HepG2 (cell line): ENCODE measurements around the gene FAM83C. TPM values are rescaled to one million over a fixed set of nuclear protein-coding genes. Genes with fewer than 3 reads are reported as not detected.
A peak's percentile ranks its signal among the peaks of the same experiment; 100 is the strongest.

Experiments used
- GFI1 ChIP-seq: sonication (generic); formaldehyde crosslinking; IDR thresholded peaks from 2 replicates; pipeline ENCODE4 v1.5.0; 2020; ENCODE audit warnings: missing genetic modification reagents, mild to moderate bottlenecking, borderline replicate concordance
- PHF20 ChIP-seq: sonication (generic); formaldehyde crosslinking; IDR thresholded peaks from 2 replicates; pipeline ENCODE4 v1.5.0; 2020; ENCODE audit warnings: mild to moderate bottlenecking, missing genetic modification reagents
- RFXAP ChIP-seq: sonication (generic); formaldehyde crosslinking; IDR thresholded peaks from 2 replicates; pipeline ENCODE4 v1.4.0; 2020; ENCODE audit warnings: missing genetic modification reagents, borderline replicate concordance
- TOE1 ChIP-seq: sonication (generic); formaldehyde crosslinking; IDR thresholded peaks from 2 replicates; pipeline ENCODE4 v1.4.0; 2020; ENCODE audit warnings: mild to moderate bottlenecking, missing genetic modification reagents
- ZFY ChIP-seq: sonication (generic); formaldehyde crosslinking; IDR thresholded peaks from 2 replicates; pipeline ENCODE4 v1.4.0; 2020; ENCODE audit warnings: missing genetic modification reagents
- ZMYM2 ChIP-seq: sonication (generic); formaldehyde crosslinking; IDR thresholded peaks from 2 replicates; pipeline ENCODE4 v1.8.0; 2022; ENCODE audit warnings: mild to moderate bottlenecking, missing genetic modification reagents
- ZMYM3 ChIP-seq: sonication (generic); formaldehyde crosslinking; IDR thresholded peaks from 2 replicates; pipeline ENCODE4 v1.5.1; 2020; ENCODE audit warnings: mild to moderate bottlenecking, missing genetic modification reagents
- ZNF34 ChIP-seq: sonication (generic); formaldehyde crosslinking; IDR thresholded peaks from 2 replicates; pipeline ENCODE4 v1.4.0; 2020; ENCODE audit warnings: mild to moderate bottlenecking, missing genetic modification reagents, borderline replicate concordance
- ZNF430 ChIP-seq: sonication (generic); formaldehyde crosslinking; IDR thresholded peaks from 2 replicates; pipeline ENCODE4 v1.9.0; 2021; ENCODE audit warnings: mild to moderate bottlenecking, missing genetic modification reagents
- polyA plus RNA-seq, 8 experiments: library from polyadenylated mRNA; depleted of rRNA in 3 of 8; stranded (reverse) in 7 of 8; unstranded in 1 of 8; fragments of >200 nt; fragmentation: Illumina TruSeq in 4 of 8; extraction: Trizol in 4 of 8; gene quantifications; 2 replicates each; pipeline versions ENCODE4 v1.2.1 to v1.2.3, GENCODE V29; 2011 to 2016; ENCODE audit warnings: low read depth in 4 of 8, missing spikeins in 1 of 8, mixed read lengths in 1 of 8; ENCODE audit not compliant: insufficient read depth in 1 of 8
- total RNA-seq, 5 experiments: library from RNA; depleted of rRNA; stranded (reverse); fragments of >200 nt; fragmentation: Illumina TruSeq; extraction: Trizol; gene quantifications; 2 replicates each; pipeline ENCODE4 v1.2.3, GENCODE V29; 2016; ENCODE audit warnings: low read depth in 1 of 5
- TF ChIP-seq, protein P1 (sequence below): sonication (generic); formaldehyde crosslinking; IDR thresholded peaks from 2 replicates; pipeline ENCODE4 v1.8.1; 2023; ENCODE audit warnings: mild to moderate bottlenecking, missing genetic modification reagents
- TF ChIP-seq, protein P2 (sequence below): IDR thresholded peaks from 2 replicates; pipeline ENCODE4 v1.6.1; 2016; ENCODE audit warnings: missing compliant biosample characterization, missing genetic modification reagents, borderline replicate concordance
- TF ChIP-seq, protein P3 (sequence below): IDR thresholded peaks from 2 replicates; pipeline ENCODE4 v1.6.1; 2012; ENCODE audit warnings: inconsistent platforms
- TF ChIP-seq, protein P4 (sequence below): sonication (generic); formaldehyde crosslinking; IDR thresholded peaks from 2 replicates; pipeline ENCODE4 v1.4.0; 2020; ENCODE audit warnings: missing genetic modification reagents

The FAM83C gene
- total and polyA plus RNA-seq, 2 of the 13 experiments (the other 11 are each of a cell fraction or from before 2014, with no cell fraction given) = 0.04 TPM; not detected in 1

DNA sequence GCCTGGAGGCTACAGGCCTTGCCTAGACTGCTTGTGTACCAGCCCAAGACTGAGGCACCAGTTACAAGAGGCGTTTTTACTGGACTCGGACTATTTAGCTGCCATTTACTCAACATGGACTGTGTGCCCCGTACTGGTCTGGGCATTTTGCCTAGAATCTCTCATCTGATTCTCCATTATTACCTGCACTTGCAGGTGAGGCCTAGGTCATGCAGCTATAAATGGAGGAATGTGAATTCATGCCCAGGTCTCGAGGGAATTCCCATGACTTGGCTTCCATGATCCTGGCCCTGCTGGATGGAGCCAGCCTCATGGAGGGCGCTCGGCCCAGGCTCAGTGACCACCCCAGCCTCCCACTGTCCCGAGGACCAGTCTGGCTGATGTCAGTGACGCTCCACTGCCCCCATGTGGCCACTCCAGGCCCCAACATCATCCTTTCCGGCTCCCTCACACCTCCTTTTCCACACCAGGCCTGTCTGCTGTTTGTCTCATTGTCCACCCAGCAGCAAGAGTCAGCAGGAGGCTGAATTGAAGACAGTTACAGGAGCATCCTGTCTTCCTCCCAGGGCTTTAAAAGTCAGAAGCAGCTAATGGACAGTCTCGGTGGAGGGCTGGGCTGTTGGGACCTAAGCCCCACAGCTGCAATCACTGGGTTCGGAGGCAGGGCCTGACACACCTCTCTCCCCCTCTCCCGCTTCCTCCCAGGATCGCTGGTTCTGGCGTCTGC lies 23.0 kb downstream of the FAM83C start (continued):
- no peak for TF ChIP-seq TOE1
- no peak for TF ChIP-seq ZNF430 (CRISPR knock-in tag)
- TF ChIP-seq ZMYM2 (CRISPR knock-in tag) = no peak
- TF ChIP-seq ZFY (CRISPR knock-in tag) = peak; percentile 74
- TF ChIP-seq, protein P1, sequence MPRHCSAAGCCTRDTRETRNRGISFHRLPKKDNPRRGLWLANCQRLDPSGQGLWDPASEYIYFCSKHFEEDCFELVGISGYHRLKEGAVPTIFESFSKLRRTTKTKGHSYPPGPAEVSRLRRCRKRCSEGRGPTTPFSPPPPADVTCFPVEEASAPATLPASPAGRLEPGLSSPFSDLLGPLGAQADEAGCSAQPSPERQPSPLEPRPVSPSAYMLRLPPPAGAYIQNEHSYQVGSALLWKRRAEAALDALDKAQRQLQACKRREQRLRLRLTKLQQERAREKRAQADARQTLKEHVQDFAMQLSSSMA (CRISPR knock-in tag) = 0 out of 2 replicates have a peak, but pooled peaks have one; percentile 19
- TF ChIP-seq, protein P2, sequence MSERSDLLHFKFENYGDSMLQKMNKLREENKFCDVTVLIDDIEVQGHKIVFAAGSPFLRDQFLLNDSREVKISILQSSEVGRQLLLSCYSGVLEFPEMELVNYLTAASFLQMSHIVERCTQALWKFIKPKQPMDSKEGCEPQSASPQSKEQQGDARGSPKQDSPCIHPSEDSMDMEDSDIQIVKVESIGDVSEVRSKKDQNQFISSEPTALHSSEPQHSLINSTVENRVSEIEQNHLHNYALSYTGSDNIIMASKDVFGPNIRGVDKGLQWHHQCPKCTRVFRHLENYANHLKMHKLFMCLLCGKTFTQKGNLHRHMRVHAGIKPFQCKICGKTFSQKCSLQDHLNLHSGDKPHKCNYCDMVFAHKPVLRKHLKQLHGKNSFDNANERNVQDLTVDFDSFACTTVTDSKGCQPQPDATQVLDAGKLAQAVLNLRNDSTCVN (CRISPR knock-in tag) = peak; percentile 79
- TF ChIP-seq, protein P3, sequence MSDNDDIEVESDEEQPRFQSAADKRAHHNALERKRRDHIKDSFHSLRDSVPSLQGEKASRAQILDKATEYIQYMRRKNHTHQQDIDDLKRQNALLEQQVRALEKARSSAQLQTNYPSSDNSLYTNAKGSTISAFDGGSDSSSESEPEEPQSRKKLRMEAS = peak; percentile 65; the same call in 1 of the 2 replicates
- TF ChIP-seq, protein P4, sequence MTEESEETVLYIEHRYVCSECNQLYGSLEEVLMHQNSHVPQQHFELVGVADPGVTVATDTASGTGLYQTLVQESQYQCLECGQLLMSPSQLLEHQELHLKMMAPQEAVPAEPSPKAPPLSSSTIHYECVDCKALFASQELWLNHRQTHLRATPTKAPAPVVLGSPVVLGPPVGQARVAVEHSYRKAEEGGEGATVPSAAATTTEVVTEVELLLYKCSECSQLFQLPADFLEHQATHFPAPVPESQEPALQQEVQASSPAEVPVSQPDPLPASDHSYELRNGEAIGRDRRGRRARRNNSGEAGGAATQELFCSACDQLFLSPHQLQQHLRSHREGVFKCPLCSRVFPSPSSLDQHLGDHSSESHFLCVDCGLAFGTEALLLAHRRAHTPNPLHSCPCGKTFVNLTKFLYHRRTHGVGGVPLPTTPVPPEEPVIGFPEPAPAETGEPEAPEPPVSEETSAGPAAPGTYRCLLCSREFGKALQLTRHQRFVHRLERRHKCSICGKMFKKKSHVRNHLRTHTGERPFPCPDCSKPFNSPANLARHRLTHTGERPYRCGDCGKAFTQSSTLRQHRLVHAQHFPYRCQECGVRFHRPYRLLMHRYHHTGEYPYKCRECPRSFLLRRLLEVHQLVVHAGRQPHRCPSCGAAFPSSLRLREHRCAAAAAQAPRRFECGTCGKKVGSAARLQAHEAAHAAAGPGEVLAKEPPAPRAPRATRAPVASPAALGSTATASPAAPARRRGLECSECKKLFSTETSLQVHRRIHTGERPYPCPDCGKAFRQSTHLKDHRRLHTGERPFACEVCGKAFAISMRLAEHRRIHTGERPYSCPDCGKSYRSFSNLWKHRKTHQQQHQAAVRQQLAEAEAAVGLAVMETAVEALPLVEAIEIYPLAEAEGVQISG (CRISPR knock-in tag) = peak; percentile 83
- 0 out of 2 replicates have a peak, but pooled peaks have one; percentile 76 for TF ChIP-seq ZNF34 (CRISPR knock-in tag)
- TF ChIP-seq RFXAP (CRISPR knock-in tag) = peak; percentile 26; the same call in 1 of the 2 replicates
- 0 out of 2 replicates have a peak, but pooled peaks have one; percentile 4 for TF ChIP-seq ZMYM3
- TF ChIP-seq GFI1 (CRISPR knock-in tag) = 0 out of 2 replicates have a peak, but pooled peaks have one; percentile 33
- no peak; the same call in 1 of the 2 replicates for TF ChIP-seq PHF20 (CRISPR knock-in tag)
